HG03439 (cell line): ENCODE measurements around the gene OR6X1.
A peak's percentile ranks its signal among the peaks of the same experiment; 100 is the strongest.
"Not testable (repeated sequence)": the region's sequence is repeated elsewhere in the genome, so short reads cannot be mapped to it uniquely, and the experiment has no call there.

Experiments
- ATAC-seq: cut with Tn5 transposase; IDR thresholded peaks from one replicate; pipeline ENCODE4 v1.9.1; 2021; ENCODE audit warnings: mild to moderate bottlenecking, moderate library complexity; ENCODE audit not compliant: unreplicated experiment

OR6X1 gene

GRCh38 chr11:123755344-123755743, 1.0 kb upstream of the OR6X1 start:
- ATAC-seq, result no peak

DNA sequence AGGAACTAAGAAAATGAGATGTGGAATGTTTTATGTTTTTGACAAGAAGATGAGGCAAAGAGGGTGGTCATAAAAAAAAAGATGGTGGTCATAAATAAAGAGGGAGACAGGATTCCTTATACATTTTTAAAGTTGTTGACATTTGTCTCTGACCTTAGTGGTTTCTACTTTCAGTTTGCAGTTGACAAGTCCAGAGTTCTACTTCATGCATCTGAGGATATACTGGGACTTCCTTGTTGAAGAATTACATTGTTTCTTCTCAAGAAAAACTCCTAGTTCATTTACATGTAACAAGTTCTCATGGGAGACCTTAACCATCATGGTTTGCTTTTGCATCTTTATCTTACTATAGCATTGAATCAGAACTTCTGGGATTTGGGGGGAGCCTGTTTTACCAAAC, 1.2 kb downstream of the OR6X1 start:
- peak; percentile 54 for ATAC-seq

DNA sequence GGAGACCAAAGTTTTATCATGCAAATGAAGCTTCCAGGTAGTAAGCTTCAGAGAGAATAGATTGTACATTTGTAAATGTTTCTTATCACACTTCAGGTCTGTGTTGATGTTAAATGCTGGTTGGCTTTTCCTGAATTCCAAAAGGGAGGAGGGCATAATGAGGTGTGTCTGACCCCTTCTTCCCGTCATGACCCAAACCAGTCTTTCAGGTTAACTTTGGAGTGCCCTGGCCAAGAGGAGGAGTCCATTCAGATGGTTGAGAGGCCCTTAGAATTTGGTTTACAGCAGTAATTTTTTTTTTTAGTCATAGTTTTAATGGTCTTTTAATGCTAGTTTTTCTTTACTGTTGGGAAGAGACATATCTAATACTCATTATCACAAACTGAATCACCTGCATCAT, 2.5 kb downstream of the OR6X1 start:
- no peak for ATAC-seq

DNA sequence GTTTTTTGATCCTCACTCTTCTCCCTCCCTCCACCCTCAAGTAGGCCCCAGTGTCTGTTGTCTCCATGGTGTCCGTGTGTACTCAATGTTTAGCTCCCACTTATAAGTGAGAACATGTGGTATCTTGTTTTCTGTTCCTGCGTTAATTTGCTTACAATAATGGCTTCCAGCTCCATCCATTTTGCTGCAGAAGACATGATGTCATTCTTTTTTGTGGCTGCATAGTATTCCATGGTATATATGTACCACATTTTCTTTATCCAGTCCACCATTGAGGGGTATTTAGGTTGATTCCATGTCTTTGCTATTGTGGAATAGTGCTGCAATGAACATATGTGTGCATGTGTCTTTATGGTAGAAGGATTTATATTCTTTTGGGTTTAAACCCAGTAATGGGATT, 6.0 kb downstream of the OR6X1 start:
- ATAC-seq, result not testable (repeated sequence)

DNA sequence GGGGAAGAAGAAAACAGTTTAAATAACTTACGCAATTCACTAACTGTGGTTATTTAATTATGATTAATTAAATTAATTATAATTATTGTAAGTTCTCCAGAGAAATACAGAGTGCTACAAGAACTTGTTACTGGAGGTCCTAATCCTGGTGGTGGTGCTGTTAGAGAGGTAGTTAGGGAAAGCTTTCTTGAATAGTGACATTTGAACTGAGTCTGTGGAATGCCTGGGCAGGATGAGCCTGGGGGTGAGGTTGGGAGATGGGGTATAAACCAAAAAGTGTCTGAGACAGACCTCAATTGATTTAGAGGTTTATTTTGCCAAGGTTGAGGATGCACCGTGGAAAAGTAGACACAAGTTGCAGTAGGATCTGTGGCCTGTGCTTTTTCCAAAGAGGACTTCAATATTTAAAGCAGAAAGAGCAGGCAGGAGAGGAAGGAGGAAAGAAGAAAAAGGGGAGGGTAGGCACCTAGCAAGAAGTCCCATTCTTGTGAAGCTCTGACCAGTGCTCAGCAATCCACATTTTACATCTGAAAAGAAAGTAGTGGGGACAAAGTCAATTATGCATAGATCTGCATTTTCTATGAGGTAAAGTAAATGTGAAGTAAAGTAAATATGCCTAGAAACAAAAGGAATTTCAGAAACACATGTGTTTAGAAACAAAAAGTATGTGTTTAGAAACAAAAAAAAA, 8.4 kb downstream of the OR6X1 start:
- no peak for ATAC-seq

DNA sequence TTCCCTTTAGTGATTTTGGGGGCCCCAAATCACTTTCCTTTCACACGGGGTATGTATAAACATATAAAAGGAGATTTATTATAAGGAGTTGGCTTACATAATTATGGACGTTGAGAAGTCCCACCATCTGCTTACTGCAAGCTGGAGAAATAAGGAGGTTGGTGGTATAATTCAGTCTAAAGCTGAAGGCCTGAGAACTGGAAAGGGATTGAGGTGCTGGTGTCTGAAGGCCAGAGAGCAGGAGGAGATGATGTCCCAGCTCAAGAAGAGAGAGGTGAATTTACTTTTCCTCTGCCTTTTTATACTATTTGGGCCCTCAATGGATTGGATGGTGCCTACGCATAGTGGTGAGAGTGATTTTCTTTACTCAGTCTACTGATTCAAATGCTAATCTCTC, 11.6 kb downstream of the OR6X1 start:
- ATAC-seq, result no peak

GRCh38 chr11:123742031-123742723, 12.1 kb downstream of the OR6X1 start:
- ATAC-seq, result no peak

GRCh38 chr11:123741159-123742030, 12.9 kb downstream of the OR6X1 start, which contains the start of gene ZNF202:
Gene ZNF202 (minus strand): TSS chr11:123741660. CDS start chr11:123730888, 10,772 bp downstream.
- peak; percentile 99 for ATAC-seq

DNA sequence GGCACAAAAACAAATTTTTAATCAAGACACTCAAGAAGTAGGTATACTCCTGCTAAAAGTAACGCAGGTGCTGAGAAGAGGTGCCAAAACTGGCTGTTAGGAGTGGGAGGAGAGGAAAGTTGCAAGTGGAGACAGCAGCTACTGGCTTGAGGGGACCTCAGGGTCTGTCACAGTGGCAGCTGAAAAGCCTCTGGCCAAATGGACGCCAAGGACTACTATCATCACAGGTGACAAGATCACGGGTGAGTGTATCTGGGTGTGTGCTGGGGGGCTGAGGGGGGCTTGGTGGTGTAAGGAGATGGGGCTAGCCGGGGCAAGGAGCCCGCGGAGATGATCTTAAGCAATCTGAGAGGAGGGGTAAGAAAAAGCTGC, 13.5 kb downstream of the OR6X1 start:
- no peak for ATAC-seq

DNA sequence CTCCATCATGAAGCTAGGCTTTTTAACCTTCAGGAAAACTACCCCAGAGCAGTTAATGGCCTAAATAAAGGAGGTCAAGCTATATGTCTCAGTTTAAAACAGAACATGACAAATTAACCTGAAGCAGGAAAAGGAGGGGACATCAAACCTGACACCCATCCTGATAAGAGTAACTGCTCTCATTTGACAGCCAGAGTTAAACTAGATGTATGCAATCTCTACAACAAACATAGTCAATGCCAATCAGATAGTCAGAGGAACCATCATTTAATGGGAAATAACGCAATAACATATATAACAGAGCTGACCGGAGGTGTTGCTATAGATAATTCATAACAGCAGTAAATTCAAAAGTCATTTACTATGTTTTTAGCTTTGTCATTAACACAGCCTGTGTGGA, 15.9 kb downstream of the OR6X1 start:
- no peak for ATAC-seq

DNA sequence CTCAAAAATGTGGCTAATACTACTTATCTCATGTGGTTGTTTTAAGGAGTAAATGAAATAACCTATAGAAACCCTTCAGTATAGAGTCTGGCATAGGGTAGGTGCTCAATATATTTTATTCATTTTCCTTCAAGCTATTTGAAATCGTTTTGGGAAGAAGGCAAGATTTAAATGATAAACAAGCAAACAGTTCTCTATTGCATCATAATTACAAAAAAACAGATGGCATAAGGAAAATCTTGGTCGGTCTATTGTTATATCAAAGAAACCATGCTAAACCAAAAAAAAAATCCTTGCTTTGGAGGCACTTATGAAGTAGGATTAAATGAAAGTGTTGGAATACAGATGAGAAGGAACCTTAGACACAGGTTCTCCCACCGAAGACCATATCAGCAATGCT, 17.5 kb downstream of the OR6X1 start:
- no peak for ATAC-seq

DNA sequence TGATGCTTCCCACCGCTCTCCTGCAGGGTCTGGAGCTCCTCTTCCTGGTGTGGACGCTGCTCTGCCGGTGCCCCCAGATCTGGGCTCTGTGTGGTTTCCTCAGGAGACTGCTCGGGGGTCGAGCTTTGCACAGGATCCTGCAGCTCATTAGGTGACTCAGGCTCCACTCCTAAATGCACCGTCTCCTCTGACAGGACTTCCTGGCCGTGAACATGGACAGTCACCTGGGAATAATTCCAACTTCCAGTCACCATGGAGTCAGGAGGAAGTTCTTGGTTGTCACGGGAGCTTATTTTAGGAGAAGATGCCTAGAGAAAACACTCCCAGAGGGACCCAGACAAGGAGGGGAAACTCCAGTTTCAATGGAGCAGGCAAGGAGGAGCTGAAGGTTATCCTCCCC, 24.7 kb downstream of the OR6X1 start:
- ATAC-seq, result no peak

DNA sequence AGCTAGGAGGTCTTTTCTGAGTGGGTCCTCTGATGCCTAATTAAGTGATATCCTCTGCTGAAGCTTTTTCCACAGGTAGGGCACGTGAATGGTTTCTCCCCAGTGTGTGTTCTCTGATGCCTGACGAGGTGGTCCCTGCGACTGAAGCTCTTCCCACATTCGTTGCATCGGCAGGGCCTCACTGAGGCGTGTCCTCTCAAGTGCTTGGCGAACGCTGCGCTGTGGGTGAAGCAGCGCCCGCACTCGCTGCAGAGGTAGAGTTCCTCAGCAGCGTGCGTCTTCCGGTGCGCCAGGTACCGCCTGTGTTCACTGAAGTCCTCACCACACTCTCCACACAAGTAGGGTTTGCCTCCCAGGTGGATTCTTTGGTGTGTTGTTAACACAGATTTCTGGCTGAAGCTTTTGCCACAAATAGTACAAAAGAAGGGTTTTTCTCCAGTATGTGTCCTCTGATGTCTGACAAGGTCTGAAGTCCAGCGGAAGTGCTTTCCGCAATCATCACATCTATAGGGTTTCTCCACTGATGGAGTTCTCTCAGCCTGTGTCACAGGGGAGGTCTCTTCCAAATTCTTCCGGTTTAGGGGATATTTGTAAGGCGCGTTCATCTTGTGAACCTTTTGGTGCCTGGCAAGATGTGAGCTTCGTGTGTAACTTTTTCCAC, 28.2 kb downstream of the OR6X1 start:
- ATAC-seq, result no peak

GRCh38 chr11:123719452-123719851, 34.9 kb downstream of the OR6X1 start:
- ATAC-seq, result no peak

DNA sequence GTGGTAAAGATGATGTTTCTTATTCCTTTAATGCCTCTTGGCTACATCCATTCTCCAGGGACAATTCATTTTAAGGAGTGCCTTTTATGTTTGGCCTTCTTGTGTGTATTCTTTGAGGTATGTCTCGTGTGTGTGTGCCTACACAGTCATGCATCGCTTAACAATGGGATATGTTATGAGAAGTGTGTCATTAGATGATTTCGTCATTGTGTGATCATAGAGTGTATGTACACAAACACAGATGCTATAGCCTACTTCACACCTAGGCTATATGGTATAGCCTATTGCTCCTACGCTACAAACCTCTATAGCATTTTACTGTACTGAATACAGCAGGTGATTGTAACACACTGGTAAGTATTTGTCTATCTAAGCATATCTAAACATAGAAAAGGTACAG, 35.8 kb downstream of the OR6X1 start:
- ATAC-seq, result no peak

GRCh38 chr11:123718063-123718462, 36.3 kb downstream of the OR6X1 start:
- ATAC-seq, result no peak

- not testable (repeated sequence) for ATAC-seq
These were observed 41.7 kb downstream of the OR6X1 start for GRCh38 chr11:123712627-123713026.

DNA sequence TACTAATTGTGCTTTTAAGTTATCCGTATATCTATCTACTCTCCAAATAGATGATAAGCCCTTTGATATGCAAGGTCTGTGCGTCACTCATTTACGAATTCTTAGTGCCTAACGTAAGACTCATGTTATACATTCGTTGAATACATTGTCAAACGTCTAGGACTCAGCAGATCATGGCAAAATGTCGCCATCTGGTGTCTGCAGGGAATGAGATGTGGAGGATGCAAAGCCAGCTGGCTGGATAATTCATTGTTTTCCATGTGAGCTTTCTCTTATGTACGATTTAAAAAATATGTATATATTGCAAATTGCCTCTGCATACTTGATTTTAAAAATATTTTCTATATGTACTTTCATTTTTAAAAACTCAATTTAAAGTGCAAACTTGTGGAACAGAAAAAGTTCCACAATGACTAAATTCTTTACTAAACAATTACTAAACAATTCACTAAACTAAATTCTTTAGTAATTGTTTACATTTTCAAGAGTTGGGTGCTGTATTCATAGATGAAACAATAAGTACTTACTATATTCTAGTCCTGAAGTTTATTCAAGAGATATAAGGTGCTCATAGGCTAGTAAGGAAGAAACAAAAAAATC, 46.6 kb downstream of the OR6X1 start:
- no peak for ATAC-seq

- no peak for ATAC-seq
These were observed 47.1 kb downstream of the OR6X1 start for GRCh38 chr11:123707206-123707605.

- ATAC-seq, result no peak
These were observed 50.0 kb downstream of the OR6X1 start for GRCh38 chr11:123704341-123704740.
